SU-DHL-6 (cell line): ENCODE results near the gene ITPRIPL2.

Experiments
- H2AFZ ChIP-seq: fragments of 200-600 bp; sonication (generic); 2 replicates; pipeline ENCODE4 v1.6.1; 2014; ENCODE audit warnings: low read depth, mild to moderate bottlenecking, moderate library complexity, mixed read lengths, antibody characterized with exemption, low read length; ENCODE audit not compliant: severe bottlenecking
- H3F3A ChIP-seq: fragments of 200-600 bp; shearing (Covaris generic); 2 replicates; pipeline ENCODE4 v1.6.0; 2016; ENCODE audit warnings: antibody characterized with exemption, mild to moderate bottlenecking; ENCODE audit not compliant: insufficient read depth
- H3K27ac ChIP-seq: fragments of 200-600 bp; sonication (generic); 2 replicates; pipeline ENCODE4 v1.5.1; 2016; ENCODE audit warnings: low read depth, mild to moderate bottlenecking, low read length, moderate library complexity, mixed read lengths
- H3K27me3 ChIP-seq: fragments of 200-600 bp; sonication (generic), shearing (Covaris generic); 2 replicates; pipeline ENCODE4 v1.6.0; 2014; ENCODE audit warnings: mild to moderate bottlenecking, low read length
- H3K36me3 ChIP-seq: fragments of 200-600 bp; sonication (generic); 2 replicates; pipeline ENCODE4 v1.6.1; 2014; ENCODE audit warnings: mild to moderate bottlenecking, low read length, mixed read lengths
- H3K4me2 ChIP-seq: fragments of 300-600, 200-600 bp; shearing (Covaris generic), sonication (generic); 2 replicates; pipeline ENCODE4 v1.6.0; 2014; ENCODE audit warnings: low read length, low read depth, mild to moderate bottlenecking; ENCODE audit not compliant: poor library complexity, severe bottlenecking
- H3K4me3 ChIP-seq: fragments of 200-600 bp; sonication (generic); 2 replicates; pipeline ENCODE4 v1.5.1; 2014; ENCODE audit warnings: antibody characterized with exemption, low read length, mild to moderate bottlenecking, mixed read lengths; ENCODE audit not compliant: insufficient read depth, poor library complexity, severe bottlenecking
- H3K79me2 ChIP-seq: fragments of 200-600 bp; sonication (generic); 2 replicates; pipeline ENCODE4 v1.6.1; 2014; ENCODE audit warnings: mild to moderate bottlenecking, low read length, moderate library complexity; ENCODE audit not compliant: insufficient read depth
- H3K9ac ChIP-seq: fragments of 200-600 bp; sonication (generic); 2 replicates; pipeline ENCODE4 v1.7.0; 2014; ENCODE audit warnings: mild to moderate bottlenecking, low read length
- H3K9me2 ChIP-seq: fragments of 200-600 bp; sonication (generic); replicated peaks from 2 replicates; pipeline ENCODE4 v1.6.1; 2014; ENCODE audit warnings: low read length; ENCODE audit not compliant: insufficient read depth
- H3K9me3 ChIP-seq: fragments of 200-600 bp; sonication (generic); 2 replicates; pipeline ENCODE4 v1.6.1; 2014; ENCODE audit warnings: low read length, mixed read lengths; ENCODE audit not compliant: insufficient read depth
- H4K20me1 ChIP-seq: fragments of 200-600 bp; sonication (generic); 2 replicates; pipeline ENCODE4 v1.6.1; 2014; ENCODE audit warnings: low read depth, mild to moderate bottlenecking, antibody characterized with exemption, low read length, moderate library complexity, mixed read lengths
- CTCF ChIP-seq: fragments of 200-600 bp; sonication (generic); IDR thresholded peaks from one replicate; pipeline ENCODE4 v1.5.1; 2017; ENCODE audit warnings: antibody characterized with exemption, mild to moderate bottlenecking, low read length, moderate library complexity; ENCODE audit not compliant: insufficient read depth, poor library complexity, severe bottlenecking
- EZH2phosphoT487 ChIP-seq: fragments of 200-600 bp; sonication (generic), shearing (Covaris generic); conservative IDR thresholded peaks from 2 replicates; pipeline ENCODE4 v1.6.1; 2018; ENCODE audit warnings: mild to moderate bottlenecking, antibody characterized with exemption, low read length, moderate library complexity, mixed read lengths

ITPRIPL2 gene

GRCh38 chr16:19153876-19154275 lies 40.1 kb downstream of the ITPRIPL2 start:
- no peaks in the 10 kb centered on the region for H3F3A ChIP-seq
- no peaks in the 10 kb centered on the region for H3K36me3 ChIP-seq

GRCh38 chr16:19162085-19162484 lies 48.3 kb downstream of the ITPRIPL2 start:
- no peaks in the 10 kb centered on the region for H3K36me3 ChIP-seq
- H3K79me2 ChIP-seq = no peaks in the 10 kb centered on the region
- H2AFZ ChIP-seq = no peak overlapping the region
- H3K9me2 ChIP-seq = no peaks in the 10 kb centered on the region
- no peaks in the 10 kb centered on the region for H3F3A ChIP-seq
- H3K27me3 ChIP-seq = no peaks in the 10 kb centered on the region
- no peak overlapping the region for H3K4me3 ChIP-seq
- H3K27ac ChIP-seq = no peak overlapping the region
- TF ChIP-seq CTCF = no peak
- TF ChIP-seq EZH2phosphoT487 = no peak
- H3K4me2 ChIP-seq = no peak overlapping the region
- H4K20me1 ChIP-seq = no peaks in the 10 kb centered on the region
- H3K9me3 ChIP-seq = 0 out of 2 replicates have a peak, but pooled peaks cover 4% of the 10 kb centered on the region
- H3K9ac ChIP-seq = no peak overlapping the region

More at GRCh38 chr16:19153876-19154275, 40.1 kb downstream of the ITPRIPL2 start:
- no peaks in the 10 kb centered on the region for H3K79me2 ChIP-seq
- TF ChIP-seq EZH2phosphoT487 (no peak), CTCF (no peak)
- H3K4me2 ChIP-seq = no peak overlapping the region
- H3K9me3 ChIP-seq = no peaks in the 10 kb centered on the region; the same call in 1 of the 2 replicates
- no peak overlapping the region for H3K4me3 ChIP-seq
- H3K9ac ChIP-seq = no peak overlapping the region
- no peaks in the 10 kb centered on the region for H3K9me2 ChIP-seq
- peak overlapping the region; percentile 88 for H2AFZ ChIP-seq
- H3K27me3 ChIP-seq = no peaks in the 10 kb centered on the region
- no peak overlapping the region for H3K27ac ChIP-seq
- no peaks in the 10 kb centered on the region for H4K20me1 ChIP-seq

- no peaks in the 10 kb centered on the region for H3K27me3 ChIP-seq
- no peak overlapping the region for H3K9ac ChIP-seq
- no peaks in the 10 kb centered on the region for H3K9me2 ChIP-seq
- H3K9me3 ChIP-seq = 0 out of 2 replicates have a peak, but pooled peaks cover 4% of the 10 kb centered on the region
- no peak overlapping the region for H2AFZ ChIP-seq
- H3K79me2 ChIP-seq = no peaks in the 10 kb centered on the region
- H3F3A ChIP-seq = no peaks in the 10 kb centered on the region
- TF ChIP-seq CTCF (no peak), EZH2phosphoT487 (no peak)
- H3K4me2 ChIP-seq = no peak overlapping the region
- no peak overlapping the region for H3K4me3 ChIP-seq
- H3K27ac ChIP-seq = no peak overlapping the region
- no peaks in the 10 kb centered on the region for H3K36me3 ChIP-seq
- H4K20me1 ChIP-seq = no peaks in the 10 kb centered on the region
These were observed 49.5 kb downstream of the ITPRIPL2 start for GRCh38 chr16:19163215-19163614.

- Histone ChIP-seq H3K9me3 (0 out of 2 replicates have a peak, but pooled peaks cover 4% of the 10 kb centered on the region), H3K9ac (no peak overlapping the region), H3K4me2 (no peak overlapping the region), H2AFZ (no peak overlapping the region), H3K79me2 (no peaks in the 10 kb centered on the region), H3F3A (no peaks in the 10 kb centered on the region), H3K9me2 (no peaks in the 10 kb centered on the region), H4K20me1 (no peaks in the 10 kb centered on the region), H3K27me3 (no peaks in the 10 kb centered on the region), H3K36me3 (no peaks in the 10 kb centered on the region), H3K27ac (no peak overlapping the region), H3K4me3 (no peak overlapping the region)
- TF ChIP-seq EZH2phosphoT487 (no peak), CTCF (no peak)
These were observed 50.5 kb downstream of the ITPRIPL2 start for GRCh38 chr16:19164285-19164684.
